Erythroblast (primary cell): ENCODE measurements around the gene ATMIN.

Experiments used
- DNase-seq, 2 experiments: peaks; one replicate each; lab custom pipeline; 2025; lab: John Stamatoyannopoulos, UW
- GATA1 ChIP-seq: IDR thresholded peaks from 2 replicates; pipeline ENCODE4 v1.6.1; 2011; ENCODE audit warnings: low read depth, mild to moderate bottlenecking, control low read depth, low read length, moderate library complexity
- POLR2A ChIP-seq: IDR thresholded peaks from 2 replicates; pipeline ENCODE4 v1.6.1; 2011; ENCODE audit warnings: mild to moderate bottlenecking, low read length

The ATMIN gene

GRCh38 chr16:81035398-81035974 lies at the start of gene ATMIN:
Gene ATMIN (plus strand): TSS chr16:81035842. CDS start chr16:81035871, 29 bp downstream.
- peak; percentile 90 to 96 for DNase-seq
- TF ChIP-seq GATA1, result no peak
- no peak for TF ChIP-seq POLR2A

GRCh38 chr16:80986557-80986956 lies 49.1 kb upstream of the ATMIN start:
- peak; percentile 9 to 13 for DNase-seq
- no peak for TF ChIP-seq POLR2A
- no peak for TF ChIP-seq GATA1

- DNase-seq, result no peak
- TF ChIP-seq GATA1 (no peak), POLR2A (no peak)
These were observed 46.9 kb upstream of the ATMIN start for GRCh38 chr16:80988756-80989155.

GRCh38 chr16:80989801-80990200 lies 45.8 kb upstream of the ATMIN start:
- DNase-seq, result no peak
- TF ChIP-seq POLR2A, result no peak
- TF ChIP-seq GATA1, result no peak

- TF ChIP-seq POLR2A (no peak), GATA1 (no peak)
- DNase-seq, result no peak
These were observed 45.1 kb upstream of the ATMIN start for GRCh38 chr16:80990577-80990976.

- TF ChIP-seq GATA1, result no peak
- no peak for TF ChIP-seq POLR2A
- DNase-seq, result no peak
These were observed 44.7 kb upstream of the ATMIN start for GRCh38 chr16:80990978-80991377.

GRCh38 chr16:80991792-80992430 lies 43.7 kb upstream of the ATMIN start:
- DNase-seq, result no peak
- TF ChIP-seq POLR2A, result no peak
- no peak for TF ChIP-seq GATA1

GRCh38 chr16:80992676-80993293 lies 42.9 kb upstream of the ATMIN start:
- TF ChIP-seq POLR2A, result no peak
- no peak for TF ChIP-seq GATA1
- no peak for DNase-seq

GRCh38 chr16:80993307-80993706 lies 42.3 kb upstream of the ATMIN start:
- peak; percentile 28 to 33 for DNase-seq
- TF ChIP-seq GATA1, result no peak
- TF ChIP-seq POLR2A, result no peak

GRCh38 chr16:80993834-80994233 lies 41.8 kb upstream of the ATMIN start:
- no peak for TF ChIP-seq GATA1
- TF ChIP-seq POLR2A, result no peak
- no peak for DNase-seq

GRCh38 chr16:80994451-80994850 lies 41.2 kb upstream of the ATMIN start:
- no peak for DNase-seq
- TF ChIP-seq GATA1 (no peak), POLR2A (no peak)

GRCh38 chr16:80996688-80997138 lies 38.9 kb upstream of the ATMIN start:
- no peak for TF ChIP-seq GATA1
- no peak for TF ChIP-seq POLR2A
- DNase-seq, result no peak

GRCh38 chr16:80997139-80997798 lies 38.4 kb upstream of the ATMIN start:
- DNase-seq, result peak; percentile 8 to 12
- TF ChIP-seq GATA1 (no peak), POLR2A (peak; percentile 9)

- TF ChIP-seq POLR2A, result no peak
These were observed 37.5 kb upstream of the ATMIN start for GRCh38 chr16:80997964-80998620.

More at GRCh38 chr16:80997964-80998620, 37.5 kb upstream of the ATMIN start:
- DNase-seq, result no peak
